Upper lobe of right lung (tissue), 1 donor: ENCODE results near the gene EPB41L4B. TPM values are rescaled to one million over a fixed set of nuclear protein-coding genes. Genes with fewer than 3 reads are reported as not detected.

Source experiments
- ATAC-seq: fragments of 200-7000 bp; cut with Tn5 transposase; one replicate; pipeline ENCODE4 v1.9.1; 2020; ENCODE audit warnings: mild to moderate bottlenecking, moderate library complexity
- DNase-seq: peaks from one replicate; pipeline ENCODE4 v3.0.0-alpha.2; 2020
- H3K27ac ChIP-seq: fragments of 200-600 bp; one replicate; pipeline ENCODE4 v1.8.0; 2022
- H3K27me3 ChIP-seq: fragments of 200-600 bp; one replicate; pipeline ENCODE4 v1.8.0; 2022; ENCODE audit warnings: mild to moderate bottlenecking
- H3K36me3 ChIP-seq: fragments of 200-600 bp; one replicate; pipeline ENCODE4 v1.8.0; 2022
- H3K4me1 ChIP-seq: fragments of 200-600 bp; one replicate; pipeline ENCODE4 v1.8.0; 2022
- H3K4me3 ChIP-seq: fragments of 200-600 bp; one replicate; pipeline ENCODE4 v1.8.0; 2022; ENCODE audit warnings: mild to moderate bottlenecking
- H3K9me3 ChIP-seq: fragments of 200-600 bp; one replicate; pipeline ENCODE4 v1.8.0; 2022
- intact Hi-C: fragments of 100-400 bp; cut with DNase I; formaldehyde crosslinking; loops from one replicate; pipeline ENCODE4 v1.11.0; 2022
- total RNA-seq: library from RNA; stranded (reverse); fragmentation: NEBNext Ultra II Directional; extraction: Animal tissue kit (Norgen Biotek cat#: 25700); gene quantifications from one replicate; pipeline ENCODE4 v1.2.1, GENCODE V29; 2021
- TF ChIP-seq, protein P1 (sequence below): fragments of 200-600 bp; IDR thresholded peaks from one replicate; pipeline ENCODE4 v1.8.0; 2022; ENCODE audit warnings: antibody characterized with exemption
- donor health status: DM: no; HTN: yes; CAD: no; lungs with severe emphysema.

Gene EPB41L4B
- total RNA-seq, 1 donor from 2014 or later: 10.1 TPM

DNA sequence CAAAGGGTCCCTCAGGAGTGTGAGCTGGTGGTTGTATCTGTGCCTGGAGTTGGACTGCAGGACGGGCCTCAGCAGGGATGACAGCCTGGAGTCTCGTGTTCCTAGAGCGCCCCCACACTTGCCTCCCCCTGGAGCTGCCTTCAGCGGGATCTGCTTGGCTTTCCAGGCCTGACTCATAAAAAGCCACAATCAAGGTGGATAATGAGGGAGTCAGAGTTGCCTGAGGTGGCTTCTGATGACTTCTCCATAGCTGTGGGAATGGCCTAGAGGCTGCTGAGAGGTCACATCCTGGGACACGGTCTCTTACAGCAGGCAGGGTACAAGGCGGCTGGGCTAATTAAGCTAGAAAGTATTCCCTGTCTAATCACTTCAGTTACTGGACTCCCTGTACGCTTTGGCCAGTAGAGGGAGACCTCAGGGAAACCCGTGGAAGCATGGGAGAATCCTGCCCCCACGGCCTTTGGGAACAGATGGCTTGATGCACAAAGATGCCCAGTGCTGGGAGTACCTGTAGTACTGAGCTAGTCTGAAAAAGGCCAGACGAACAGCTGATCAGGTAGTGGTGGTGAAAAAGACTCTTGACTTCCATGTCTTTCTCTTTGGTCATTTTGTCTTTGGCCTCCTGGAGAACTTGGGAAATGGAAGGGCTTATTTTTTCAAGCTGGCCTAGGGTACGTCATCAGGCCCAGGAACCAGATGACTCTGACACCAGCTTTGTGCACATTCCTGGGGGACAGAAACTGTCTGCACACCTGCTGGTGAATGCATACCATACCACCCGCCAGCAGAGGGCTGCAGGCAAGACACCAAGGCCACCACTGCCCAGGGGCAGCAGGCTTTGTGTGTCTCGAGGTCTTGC lies 137.7 kb downstream of the EPB41L4B start:
- H3K27ac ChIP-seq: no peak overlapping the region
- H3K4me1 ChIP-seq: no peaks in the 10 kb centered on the region
- H3K4me3 ChIP-seq: no peak overlapping the region
- intact Hi-C loops: no loop called here
- TF ChIP-seq, protein P1, sequence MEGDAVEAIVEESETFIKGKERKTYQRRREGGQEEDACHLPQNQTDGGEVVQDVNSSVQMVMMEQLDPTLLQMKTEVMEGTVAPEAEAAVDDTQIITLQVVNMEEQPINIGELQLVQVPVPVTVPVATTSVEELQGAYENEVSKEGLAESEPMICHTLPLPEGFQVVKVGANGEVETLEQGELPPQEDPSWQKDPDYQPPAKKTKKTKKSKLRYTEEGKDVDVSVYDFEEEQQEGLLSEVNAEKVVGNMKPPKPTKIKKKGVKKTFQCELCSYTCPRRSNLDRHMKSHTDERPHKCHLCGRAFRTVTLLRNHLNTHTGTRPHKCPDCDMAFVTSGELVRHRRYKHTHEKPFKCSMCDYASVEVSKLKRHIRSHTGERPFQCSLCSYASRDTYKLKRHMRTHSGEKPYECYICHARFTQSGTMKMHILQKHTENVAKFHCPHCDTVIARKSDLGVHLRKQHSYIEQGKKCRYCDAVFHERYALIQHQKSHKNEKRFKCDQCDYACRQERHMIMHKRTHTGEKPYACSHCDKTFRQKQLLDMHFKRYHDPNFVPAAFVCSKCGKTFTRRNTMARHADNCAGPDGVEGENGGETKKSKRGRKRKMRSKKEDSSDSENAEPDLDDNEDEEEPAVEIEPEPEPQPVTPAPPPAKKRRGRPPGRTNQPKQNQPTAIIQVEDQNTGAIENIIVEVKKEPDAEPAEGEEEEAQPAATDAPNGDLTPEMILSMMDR: peak; percentile 29
- peaks cover 7% of the 10 kb centered on the region for H3K27me3 ChIP-seq
- ATAC-seq (peak; percentile 60), DNase-seq (no peak)
- H3K36me3 ChIP-seq: no peaks in the 10 kb centered on the region
- H3K9me3 ChIP-seq: no peaks in the 10 kb centered on the region

DNA sequence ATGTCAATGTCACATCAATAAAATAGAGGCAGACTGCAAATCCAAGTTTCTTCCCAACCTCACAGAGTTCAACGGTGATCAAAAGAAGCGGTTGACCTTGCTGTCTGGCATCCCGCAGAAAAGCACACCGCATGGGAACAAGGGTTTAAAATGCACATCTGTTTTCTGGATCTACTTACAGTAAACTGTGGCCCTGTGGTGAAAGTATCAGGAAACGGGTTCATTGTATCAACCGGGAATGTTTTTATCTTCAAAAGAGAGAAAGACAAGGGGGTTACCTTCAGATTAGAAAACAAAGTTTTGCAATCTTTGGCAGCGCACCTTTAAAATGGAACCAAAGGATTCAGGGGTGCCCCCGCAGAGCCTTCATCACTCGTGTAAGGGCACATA lies 138.3 kb downstream of the EPB41L4B start:
- H3K9me3 ChIP-seq: no peaks in the 10 kb centered on the region
- H3K4me1 ChIP-seq: no peaks in the 10 kb centered on the region
- no peak overlapping the region for H3K4me3 ChIP-seq
- no peak for ATAC-seq
- no peak for DNase-seq
- TF ChIP-seq, protein P1: no peak
- no peak overlapping the region for H3K27ac ChIP-seq
- intact Hi-C loops: no loop called here
- H3K36me3 ChIP-seq: no peaks in the 10 kb centered on the region
- peaks cover 7% of the 10 kb centered on the region for H3K27me3 ChIP-seq

DNA sequence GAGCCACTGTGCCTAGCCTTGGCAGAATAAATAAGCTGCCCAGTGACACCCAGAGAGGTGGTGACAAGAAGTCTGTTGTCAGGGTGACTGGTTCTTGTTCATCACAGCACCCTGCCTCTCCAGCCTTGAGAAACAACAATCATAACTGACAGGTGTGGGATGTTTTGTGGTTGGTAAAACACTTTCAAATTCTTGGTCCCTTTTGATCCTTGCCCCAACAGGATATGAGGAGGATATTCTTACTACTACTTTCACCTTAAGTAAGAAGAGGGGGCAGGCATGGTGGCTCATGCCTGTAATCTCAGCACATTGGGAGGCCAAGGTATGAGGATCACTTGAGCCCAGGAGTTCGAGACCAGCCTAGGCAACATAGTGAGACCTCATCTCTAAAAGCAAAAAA lies 139.6 kb downstream of the EPB41L4B start:
- Histone ChIP-seq H3K27ac (no peak overlapping the region), H3K9me3 (no peaks in the 10 kb centered on the region), H3K4me1 (no peaks in the 10 kb centered on the region), H3K4me3 (no peak overlapping the region), H3K36me3 (no peaks in the 10 kb centered on the region), H3K27me3 (peaks cover 7% of the 10 kb centered on the region)
- DNase-seq (no peak), ATAC-seq (no peak)
- intact Hi-C loops: no loop called here
- TF ChIP-seq, protein P1: no peak

DNA sequence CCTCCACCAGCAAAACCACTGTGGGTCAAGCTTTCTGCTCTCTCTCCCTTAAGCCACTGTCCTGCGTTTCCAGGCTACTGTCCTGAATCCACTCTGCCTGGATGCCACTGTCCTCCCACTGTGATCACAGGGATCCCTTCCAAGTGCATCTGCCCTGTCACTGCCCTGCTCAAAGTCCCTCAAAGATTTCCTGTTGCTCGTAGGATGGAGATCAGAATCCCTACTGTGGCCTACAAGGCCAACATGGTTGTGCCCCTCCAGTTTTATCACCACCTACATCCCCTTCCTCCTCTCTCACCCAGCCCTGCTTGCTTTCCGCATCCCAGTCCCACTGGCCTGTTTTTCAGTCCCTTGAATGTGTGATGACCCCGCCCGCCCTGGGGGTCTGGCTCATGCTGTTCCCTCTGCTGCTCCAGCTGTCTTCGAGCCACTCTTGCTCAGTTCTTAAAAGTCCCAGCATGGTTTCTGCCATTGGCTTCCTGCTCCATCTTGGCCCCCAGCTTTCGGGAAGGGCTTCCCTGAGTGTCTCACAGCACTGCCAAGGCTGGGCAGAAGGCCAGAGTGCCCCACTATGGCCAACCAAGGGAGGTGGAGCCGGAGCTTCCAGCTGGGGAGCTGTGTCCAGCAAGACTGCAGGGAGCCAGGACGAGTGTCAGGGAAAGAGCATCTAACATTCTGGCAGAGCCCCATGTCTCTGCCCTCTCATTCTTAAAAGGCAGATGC lies 140.9 kb downstream of the EPB41L4B start:
- DNase-seq: no peak
- ATAC-seq: no peak
- H3K9me3 ChIP-seq: no peaks in the 10 kb centered on the region
- no peaks in the 10 kb centered on the region for H3K36me3 ChIP-seq
- TF ChIP-seq, protein P1: no peak
- no peaks in the 10 kb centered on the region for H3K4me1 ChIP-seq
- no peak overlapping the region for H3K4me3 ChIP-seq
- no peak overlapping the region for H3K27ac ChIP-seq
- intact Hi-C loops: no loop called here
- peaks cover 7% of the 10 kb centered on the region for H3K27me3 ChIP-seq

DNA sequence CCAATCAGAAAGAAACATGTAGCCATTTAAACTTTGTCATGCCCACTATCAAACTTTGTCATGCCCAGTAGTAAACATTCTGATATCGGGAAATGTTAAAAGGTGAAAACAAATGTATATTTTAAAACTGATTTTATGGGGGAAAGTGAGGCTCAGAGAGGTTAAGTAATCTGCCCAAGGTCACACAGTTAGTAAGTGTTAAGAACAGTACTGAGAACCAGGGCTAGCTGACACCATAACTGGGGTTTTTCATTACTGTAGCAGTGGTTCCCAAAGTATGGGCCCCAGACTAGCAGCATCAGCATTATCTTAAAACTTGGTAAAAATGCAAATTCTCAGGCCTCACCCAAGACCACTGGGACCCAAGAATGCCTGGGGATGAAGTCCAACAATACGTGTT lies 143.9 kb downstream of the EPB41L4B start:
- no peak overlapping the region for H3K27ac ChIP-seq
- no peaks in the 10 kb centered on the region for H3K36me3 ChIP-seq
- no peak overlapping the region for H3K4me3 ChIP-seq
- H3K4me1 ChIP-seq: no peaks in the 10 kb centered on the region
- ATAC-seq: no peak
- DNase-seq: no peak
- H3K9me3 ChIP-seq: no peaks in the 10 kb centered on the region
- H3K27me3 ChIP-seq: peaks cover 7% of the 10 kb centered on the region
- intact Hi-C loops: no loop called here
- TF ChIP-seq, protein P1: no peak
